SHP77 (cell line): Measurements from ENCODE around the gene CEL.
"Not testable (repeated sequence)": the region's sequence is repeated elsewhere in the genome, so short reads cannot be mapped to it uniquely, and the experiment has no call there.

Experiments
- DNase-seq, 2 experiments: peaks; one replicate each; lab custom pipeline; 2025; lab: John Stamatoyannopoulos, UW

The CEL gene

GRCh38 chr9:133064241-133065069, 2.7 kb downstream of the CEL start:
- no peak for DNase-seq

GRCh38 chr9:133065070-133065388, 3.2 kb downstream of the CEL start:
- no peak for DNase-seq

GRCh38 chr9:133066181-133066983, 4.6 kb downstream of the CEL start:
- no peak for DNase-seq

DNA sequence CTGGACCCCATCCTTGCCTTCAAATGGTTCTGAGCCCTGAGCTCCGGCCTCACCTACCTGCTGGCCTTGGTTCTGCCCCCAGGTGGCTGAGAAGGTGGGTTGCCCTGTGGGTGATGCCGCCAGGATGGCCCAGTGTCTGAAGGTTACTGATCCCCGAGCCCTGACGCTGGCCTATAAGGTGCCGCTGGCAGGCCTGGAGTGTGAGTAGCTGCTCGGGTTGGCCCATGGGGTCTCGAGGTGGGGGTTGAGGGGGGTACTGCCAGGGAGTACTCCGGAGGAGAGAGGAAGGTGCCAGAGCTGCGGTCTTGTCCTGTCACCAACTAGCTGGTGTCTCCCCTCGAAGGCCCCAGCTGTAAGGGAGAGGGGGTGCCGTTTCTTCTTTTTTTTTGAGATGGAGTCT, 5.2 kb downstream of the CEL start:
- no peak for DNase-seq

DNA sequence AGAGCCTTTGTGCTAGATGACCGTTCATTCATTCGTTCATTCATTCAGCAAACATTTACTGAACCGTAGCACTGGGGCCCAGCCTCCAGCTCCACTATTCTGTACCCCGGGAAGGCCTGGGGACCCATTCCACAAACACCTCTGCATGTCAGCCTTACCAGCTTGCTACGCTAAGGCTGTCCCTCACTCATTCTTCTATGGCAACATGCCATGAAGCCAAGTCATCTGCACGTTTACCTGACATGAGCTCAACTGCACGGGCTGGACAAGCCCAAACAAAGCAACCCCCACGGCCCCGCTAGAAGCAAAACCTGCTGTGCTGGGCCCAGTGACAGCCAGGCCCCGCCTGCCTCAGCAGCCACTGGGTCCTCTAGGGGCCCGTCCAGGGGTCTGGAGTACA, 6.0 kb downstream of the CEL start:
- DNase-seq = no peak

GRCh38 chr9:133068431-133068830, 6.7 kb downstream of the CEL start:
- DNase-seq = not testable (repeated sequence)

- not testable (repeated sequence) for DNase-seq
Measured at GRCh38 chr9:133070500-133070961, 8.8 kb downstream of the CEL start.

GRCh38 chr9:133070985-133071384, 9.2 kb downstream of the CEL start:
- not testable (repeated sequence) for DNase-seq

DNA sequence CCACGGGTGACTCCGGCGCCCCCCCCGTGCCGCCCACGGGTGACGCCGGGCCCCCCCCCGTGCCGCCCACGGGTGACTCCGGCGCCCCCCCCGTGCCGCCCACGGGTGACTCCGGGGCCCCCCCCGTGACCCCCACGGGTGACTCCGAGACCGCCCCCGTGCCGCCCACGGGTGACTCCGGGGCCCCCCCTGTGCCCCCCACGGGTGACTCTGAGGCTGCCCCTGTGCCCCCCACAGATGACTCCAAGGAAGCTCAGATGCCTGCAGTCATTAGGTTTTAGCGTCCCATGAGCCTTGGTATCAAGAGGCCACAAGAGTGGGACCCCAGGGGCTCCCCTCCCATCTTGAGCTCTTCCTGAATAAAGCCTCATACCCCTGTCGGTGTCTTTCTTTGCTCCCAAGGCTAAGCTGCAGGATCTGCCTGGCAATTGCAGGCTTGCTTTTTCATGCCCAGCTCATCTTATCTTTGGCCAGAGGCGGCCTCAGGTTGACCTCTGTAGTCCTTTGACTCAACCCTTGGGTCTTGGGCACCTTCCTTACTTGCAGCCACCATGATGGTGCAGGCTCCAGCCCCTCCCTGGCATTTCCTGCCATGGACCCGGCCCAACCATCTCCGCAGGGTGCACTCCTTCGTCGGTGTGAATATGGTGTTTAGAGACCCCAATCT, 9.8 kb downstream of the CEL start:
- no peak for DNase-seq

DNA sequence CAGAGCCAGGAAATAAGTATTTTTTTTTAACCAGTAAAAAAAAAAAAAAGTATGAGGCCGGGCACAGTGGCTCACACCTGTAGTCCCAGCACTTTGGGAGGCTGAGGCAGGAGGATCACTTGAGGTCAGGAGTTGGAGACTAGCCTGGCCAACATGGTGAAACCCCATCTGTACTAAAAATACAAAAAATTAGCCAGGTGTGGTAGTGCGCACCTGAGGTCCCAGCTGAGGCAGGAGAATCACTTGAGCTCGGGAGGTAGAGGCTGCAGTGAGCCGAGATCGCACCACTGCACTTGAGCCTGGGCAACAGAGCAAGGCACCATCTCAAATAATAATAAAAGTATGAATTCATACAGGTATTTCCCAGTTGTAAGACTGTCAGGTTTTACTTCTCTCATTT, 10.4 kb downstream of the CEL start:
- DNase-seq = not testable (repeated sequence)

DNA sequence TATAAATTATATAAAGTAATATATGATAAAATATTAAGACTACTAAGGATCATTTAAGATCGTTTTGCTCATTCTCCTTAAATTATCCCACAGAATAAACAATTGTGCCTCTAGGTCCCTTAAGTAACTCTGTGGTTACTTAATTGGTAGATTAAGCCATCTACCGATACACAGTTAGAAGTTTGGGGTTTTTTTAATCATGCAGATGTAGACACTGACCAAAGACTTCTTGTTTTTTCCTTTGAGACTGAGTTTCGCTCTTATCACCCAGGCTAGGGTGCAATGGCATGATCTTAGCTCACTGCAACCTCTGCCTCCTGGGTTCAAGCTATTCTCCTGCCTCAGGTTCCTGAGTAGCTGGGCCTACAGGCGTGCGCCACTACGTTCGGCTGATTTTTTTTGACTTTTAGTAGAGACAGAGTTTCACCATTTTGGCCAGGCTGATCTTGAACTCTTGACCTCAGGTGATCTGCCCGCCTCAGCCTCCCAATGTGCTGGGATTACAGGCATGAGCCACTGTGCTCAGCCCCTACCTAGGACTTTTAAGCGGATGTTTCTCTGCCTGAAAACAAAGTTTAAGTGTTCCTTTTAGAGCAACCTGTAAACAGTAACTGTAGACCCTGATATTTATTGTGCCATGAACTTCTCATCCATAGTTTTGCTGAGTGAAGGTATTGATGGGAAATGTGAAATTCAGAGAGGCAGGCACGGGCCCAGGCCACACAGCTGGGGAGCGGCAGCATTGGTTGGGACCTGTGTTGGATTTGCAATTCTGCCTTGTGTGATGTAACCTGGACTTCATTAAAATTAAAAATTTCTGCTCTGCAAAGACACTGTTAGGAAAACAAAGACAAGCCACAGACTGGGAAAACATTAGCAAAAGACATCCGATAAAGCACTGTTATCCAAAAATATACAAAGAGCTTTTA, 11.6 kb downstream of the CEL start:
- no peak for DNase-seq

DNA sequence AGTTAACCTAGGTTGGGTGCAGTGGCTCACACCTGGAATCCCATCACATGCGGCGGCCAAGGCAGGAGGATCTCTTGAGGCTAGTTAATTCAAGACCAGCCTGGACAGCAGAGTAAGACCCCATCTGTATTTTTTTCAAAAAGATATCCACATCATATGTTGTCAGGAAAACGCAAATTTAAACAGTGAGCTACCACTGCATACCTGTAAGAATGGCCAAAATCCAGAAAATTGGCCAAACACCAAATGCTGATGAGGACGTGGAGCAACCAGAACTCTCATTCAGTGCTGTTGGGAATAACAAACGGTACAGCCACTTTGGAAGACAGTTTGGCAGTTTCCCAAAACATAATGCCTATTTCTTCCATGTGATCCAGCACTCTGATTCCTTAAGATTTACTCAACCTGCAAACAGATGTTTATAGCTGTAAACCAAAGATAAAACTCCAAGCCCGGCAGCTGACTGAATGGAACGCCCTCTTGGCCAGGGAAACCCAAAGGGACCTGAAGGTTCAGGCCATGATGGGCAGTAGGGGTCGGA, 12.4 kb downstream of the CEL start:
- no peak for DNase-seq

DNA sequence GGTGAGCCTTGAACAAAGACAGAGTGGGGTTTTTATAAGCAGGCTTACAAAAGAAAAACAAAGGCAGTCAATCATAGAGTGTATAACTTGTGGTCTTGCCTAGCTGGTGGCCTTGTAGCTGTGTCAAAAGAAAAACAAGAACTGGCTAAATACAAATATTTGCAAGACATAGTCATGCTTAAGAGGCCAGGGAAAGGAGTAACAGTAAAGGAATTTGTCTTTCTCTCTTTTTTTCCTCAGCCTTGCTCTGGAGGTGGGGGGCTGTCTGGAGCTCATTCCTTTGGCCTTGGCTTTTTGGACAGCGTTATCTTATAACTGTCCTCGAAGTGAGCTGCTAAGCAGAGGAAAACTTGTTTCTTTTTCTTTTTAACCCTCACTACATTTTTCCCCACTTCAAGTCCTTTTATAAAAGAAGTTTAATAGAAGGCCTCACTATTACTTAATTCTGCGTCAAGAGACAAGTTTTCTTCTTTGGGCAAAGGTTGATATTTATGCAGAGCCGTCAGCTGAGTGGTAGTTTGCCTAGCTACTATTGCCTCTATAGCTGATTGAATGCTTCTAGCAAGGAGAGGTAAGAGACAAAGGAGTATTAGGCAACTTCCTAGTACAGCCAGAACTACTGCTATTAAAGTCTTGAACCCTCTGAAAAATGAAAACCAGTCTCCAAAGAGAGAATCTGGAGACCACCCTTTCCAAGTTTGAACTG, 14.3 kb downstream of the CEL start:
- DNase-seq = no peak

- DNase-seq = no peak
Measured at GRCh38 chr9:133076691-133077090, 14.9 kb downstream of the CEL start.

DNA sequence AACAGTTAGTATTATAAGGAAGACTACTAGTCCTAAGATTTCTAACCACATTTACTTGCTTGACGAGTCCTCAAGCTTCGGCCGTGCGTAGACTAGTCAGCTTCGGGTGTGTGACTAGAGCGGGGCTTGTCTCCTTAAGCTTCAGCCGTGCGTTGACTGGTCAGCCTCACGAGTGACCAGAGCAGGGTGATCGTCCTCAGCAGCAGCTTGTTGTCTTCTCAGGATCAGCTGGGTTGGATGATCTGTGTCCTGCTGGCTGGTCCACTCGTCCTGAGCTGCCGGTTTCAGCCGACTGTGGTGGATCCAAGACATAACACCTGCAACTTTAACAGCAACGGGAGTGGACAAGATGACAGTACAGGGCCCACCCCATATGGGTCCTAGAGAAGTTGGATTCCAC, 16.7 kb downstream of the CEL start:
- DNase-seq = no peak

GRCh38 chr9:133080161-133080560, 18.4 kb downstream of the CEL start:
- DNase-seq = no peak

DNA sequence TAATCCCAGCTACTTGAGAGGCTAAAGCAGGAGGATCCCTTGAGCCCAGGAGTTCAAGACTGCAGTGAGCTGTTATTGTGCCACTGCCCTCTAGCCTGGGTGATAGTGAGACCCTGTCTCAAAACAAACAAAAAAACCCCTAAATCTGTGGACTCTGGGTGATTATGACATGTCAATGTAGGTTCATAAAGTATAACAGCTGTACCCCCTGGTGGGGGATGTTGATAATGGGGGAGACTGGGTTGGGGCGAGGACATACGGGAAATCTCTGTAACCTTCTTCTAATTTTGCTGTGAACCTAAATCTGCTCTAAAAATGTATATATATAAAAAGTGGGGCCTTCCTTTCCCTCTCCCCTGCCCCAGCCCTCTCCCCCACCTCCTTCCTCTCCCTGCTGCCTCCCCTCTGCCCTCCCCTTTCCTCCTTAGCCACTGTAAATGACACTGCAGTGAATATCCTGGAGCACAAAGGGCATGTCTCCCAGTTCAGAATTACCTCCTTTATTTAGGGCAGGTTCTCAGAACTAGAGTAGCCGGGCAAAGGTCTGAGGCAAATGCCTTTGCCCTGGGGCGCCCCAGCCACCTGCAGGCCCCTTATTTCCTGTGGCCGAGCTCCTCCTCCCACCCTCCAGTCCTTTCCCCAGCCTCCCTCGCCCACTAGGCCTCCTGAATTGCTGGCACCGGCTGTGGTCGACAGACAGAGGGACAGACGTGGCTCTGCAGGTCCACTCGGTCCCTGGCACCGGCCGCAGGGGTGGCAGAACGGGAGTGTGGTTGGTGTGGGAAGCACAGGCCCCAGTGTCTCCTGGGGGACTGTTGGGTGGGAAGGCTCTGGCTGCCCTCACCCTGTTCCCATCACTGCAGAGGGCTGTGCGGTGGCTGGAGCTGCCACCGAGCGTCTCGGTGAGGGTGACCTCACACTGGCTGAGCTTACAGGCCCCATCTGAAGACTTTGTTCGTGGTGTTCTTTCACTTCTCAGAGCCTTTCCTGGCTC, 19.3 kb downstream of the CEL start:
- not testable (repeated sequence) for DNase-seq

DNA sequence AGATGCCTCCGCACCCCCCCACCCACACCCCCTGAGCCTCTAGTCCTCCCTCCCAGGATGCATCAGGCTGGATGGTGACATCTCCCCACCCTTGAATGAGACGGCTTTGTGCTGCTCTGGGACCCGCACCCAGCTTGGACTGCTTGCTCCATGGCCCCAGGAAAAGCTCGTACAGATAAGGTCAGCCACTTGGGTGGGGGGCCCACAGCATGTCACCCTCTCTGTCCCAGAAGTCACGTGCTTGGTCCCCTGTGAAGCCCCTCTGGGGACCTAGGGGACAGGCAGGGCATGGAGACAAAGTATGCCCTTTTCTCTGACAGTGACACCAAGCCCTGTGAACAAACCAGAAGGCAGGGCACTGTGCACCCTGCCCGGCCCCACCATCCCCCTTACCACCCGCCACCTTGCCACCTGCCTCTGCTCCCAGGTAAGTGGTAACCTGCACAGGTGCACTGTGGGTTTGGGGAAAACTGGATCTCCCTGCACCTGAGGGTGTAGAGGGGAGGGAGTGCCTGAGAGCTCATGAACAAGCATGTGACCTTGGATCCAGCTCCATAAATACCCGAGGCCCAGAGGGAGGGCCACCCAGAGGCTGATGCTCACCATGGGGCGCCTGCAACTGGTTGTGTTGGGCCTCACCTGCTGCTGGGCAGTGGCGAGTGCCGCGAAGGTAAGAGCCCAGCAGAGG, 20.3 kb downstream of the CEL start:
- DNase-seq = not testable (repeated sequence)

GRCh38 chr9:133083688-133084087, 21.9 kb downstream of the CEL start:
- DNase-seq = not testable (repeated sequence)
